ENCODE measurements around the gene IMMP2L. TPM values are rescaled to one million over a fixed set of nuclear protein-coding genes. Genes with fewer than 3 reads are reported as not detected.

IMMP2L gene
- total RNA-seq, 1 experiment from 2014 or later, result 8.8 TPM

GRCh38 chr7:110827287-110827855 lies 734.9 kb downstream of the IMMP2L start:
- in situ Hi-C loops (cut with HindIII; ENCODE audit: low pct_unique_long_range_greater_than_20kb, low sequenced_read_pairs), result no loop called here
- no TSS peak for BruUV-seq (replicated peaks)
- no peak overlapping the region for H3K4me3 ChIP-seq (ENCODE audit: low read depth in 2 of 2, low read length in 2 of 2)
- ChIA-PET POLR2A (no interaction called here), CTCF (no interaction called here)
- no peak overlapping the region for H3K27ac ChIP-seq (ENCODE audit: low read length)
- no peaks in the 10 kb centered on the region for H3K9me3 ChIP-seq (ENCODE audit: control insufficient read depth, insufficient read depth, low read depth, low read length)
- H3K4me1 ChIP-seq (ENCODE audit: control insufficient read depth, insufficient read depth, low read length), result no peaks in the 10 kb centered on the region
- no peaks in the 10 kb centered on the region for H3K36me3 ChIP-seq (ENCODE audit: control insufficient read depth, insufficient read depth, low read length)
- ATAC-seq (no peak), DNase-seq (ENCODE audit: low read depth, low spot score) (no peak)
- H3K27me3 ChIP-seq (ENCODE audit: control insufficient read depth, insufficient read depth, low read length), result no peaks in the 10 kb centered on the region
- TF ChIP-seq POLR2AphosphoS5 (IDR thresholded peaks at IDR 0.05; ENCODE audit: low read depth, low read length), result no peak
- no peak for TF ChIP-seq TCF7L2 (IDR thresholded peaks at IDR 0.05; ENCODE audit: low read depth, low read length)
- no peak for TF ChIP-seq CTCF (IDR thresholded peaks at IDR 0.05)
- no peak for TF ChIP-seq REST (IDR thresholded peaks at IDR 0.05; ENCODE audit: insufficient read depth in 1 of 2, low read depth in 2 of 2, low read length in 1 of 2)
- TF ChIP-seq SIN3A (IDR thresholded peaks at IDR 0.05; ENCODE audit: borderline replicate concordance, insufficient read depth, low read depth, low read length), result no peak
- intact Hi-C loops (cut with micrococcal nuclease; ENCODE audit: unreplicated experiment), result no loop called here

DNA sequence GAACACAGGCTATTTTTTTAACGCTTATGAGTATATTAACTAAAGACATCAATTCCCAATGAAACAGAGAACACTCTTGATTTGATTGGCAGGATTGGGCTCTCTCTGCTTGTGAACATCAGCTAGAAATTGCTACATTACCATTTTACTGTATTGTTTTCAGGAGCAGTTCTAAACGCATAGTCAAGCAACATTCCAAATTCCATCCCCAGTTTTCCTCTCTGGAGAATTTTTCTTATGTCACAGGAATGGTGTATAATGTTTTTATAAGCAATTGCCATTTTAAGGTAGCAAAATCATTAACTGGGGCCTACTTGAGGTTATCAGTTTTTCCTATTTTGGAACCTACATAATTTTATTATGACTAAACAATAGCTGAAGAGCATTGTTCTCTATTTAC lies 748.3 kb downstream of the IMMP2L start:
- no peak for ATAC-seq
- Histone ChIP-seq H3K36me3 (ENCODE audit: control insufficient read depth, insufficient read depth, low read length) (no peaks in the 10 kb centered on the region), H3K9me3 (ENCODE audit: control insufficient read depth, insufficient read depth, low read depth, low read length) (no peaks in the 10 kb centered on the region; the same call in none of the 2 replicates), H3K27me3 (ENCODE audit: control insufficient read depth, insufficient read depth, low read length) (no peaks in the 10 kb centered on the region), H3K27ac (ENCODE audit: low read length) (no peak overlapping the region), H3K4me1 (ENCODE audit: control insufficient read depth, insufficient read depth, low read length) (no peaks in the 10 kb centered on the region), H3K4me3 (ENCODE audit: low read depth in 2 of 2, low read length in 2 of 2) (no peak overlapping the region)
- no peak for TF ChIP-seq REST (IDR thresholded peaks at IDR 0.05; ENCODE audit: insufficient read depth in 1 of 2, low read depth in 2 of 2, low read length in 1 of 2)
- intact Hi-C loops (cut with micrococcal nuclease; ENCODE audit: unreplicated experiment), result no loop called here
- in situ Hi-C loops (cut with HindIII; ENCODE audit: low pct_unique_long_range_greater_than_20kb, low sequenced_read_pairs), result no loop called here
- ChIA-PET CTCF (no interaction called here), POLR2A (no interaction called here)
- no peak for DNase-seq (ENCODE audit: low read depth, low spot score)
- BruUV-seq (replicated peaks), result no TSS peak
